Loucy (cell line): ENCODE data around the gene SLC28A1.

Source experiments
- H2AFZ ChIP-seq: fragments of 200-600 bp; sonication (generic); 2 replicates; pipeline ENCODE4 v1.6.0; 2016; ENCODE audit warnings: antibody characterized with exemption, mild to moderate bottlenecking, low read length, moderate library complexity
- H3F3A ChIP-seq: fragments of 200-600 bp; 2 replicates; pipeline ENCODE4 v1.6.0; 2016; ENCODE audit warnings: antibody characterized with exemption, low read depth, mild to moderate bottlenecking
- H3K27me3 ChIP-seq: fragments of 200-600 bp; sonication (generic); 2 replicates; pipeline ENCODE4 v1.6.1; 2014; ENCODE audit warnings: low read length, mild to moderate bottlenecking; ENCODE audit not compliant: insufficient read depth, poor library complexity, severe bottlenecking
- H3K36me3 ChIP-seq: fragments of 200-600 bp; sonication (generic); 2 replicates; pipeline ENCODE4 v1.6.1; 2016; ENCODE audit warnings: low read length; ENCODE audit not compliant: insufficient read depth
- H3K4me1 ChIP-seq: fragments of 200-600 bp; sonication (generic); 2 replicates; pipeline ENCODE4 v1.5.1; 2014; ENCODE audit warnings: low read length, mild to moderate bottlenecking; ENCODE audit not compliant: insufficient read depth, poor library complexity, severe bottlenecking
- H3K4me2 ChIP-seq: fragments of 200-600 bp; sonication (generic); 2 replicates; pipeline ENCODE4 v1.6.0; 2014; ENCODE audit warnings: antibody characterized with exemption, low read length, low read depth, mild to moderate bottlenecking; ENCODE audit not compliant: poor library complexity, severe bottlenecking
- H3K4me3 ChIP-seq: fragments of 200-600 bp; sonication (generic); 2 replicates; pipeline ENCODE4 v1.5.1; 2014; ENCODE audit warnings: low read length, mild to moderate bottlenecking, mixed read lengths; ENCODE audit not compliant: poor library complexity, severe bottlenecking
- H3K79me2 ChIP-seq: fragments of 200-600 bp; sonication (generic); 2 replicates; pipeline ENCODE4 v1.6.1; 2014; ENCODE audit warnings: low read length; ENCODE audit not compliant: insufficient read depth
- H3K9ac ChIP-seq: fragments of 200-600 bp; sonication (generic); 2 replicates; pipeline ENCODE4 v1.6.0; 2014; ENCODE audit warnings: mild to moderate bottlenecking, low read depth, low read length, moderate library complexity; ENCODE audit not compliant: poor library complexity, severe bottlenecking
- H3K9me2 ChIP-seq: fragments of 200-600 bp; sonication (generic); replicated peaks from 2 replicates; pipeline ENCODE4 v1.6.1; 2016; ENCODE audit warnings: low read depth, low read length, mixed read lengths
- H3K9me3 ChIP-seq: fragments of 200-600 bp; sonication (generic); 2 replicates; pipeline ENCODE4 v1.6.1; 2014; ENCODE audit warnings: mild to moderate bottlenecking, antibody characterized with exemption, low read length, low read depth; ENCODE audit not compliant: insufficient read depth
- H4K20me1 ChIP-seq: fragments of 200-600 bp; sonication (generic); 2 replicates; pipeline ENCODE4 v1.6.0; 2014; ENCODE audit warnings: antibody characterized with exemption, low read length, mild to moderate bottlenecking; ENCODE audit not compliant: insufficient read depth, poor library complexity, severe bottlenecking
- EZH2phosphoT487 ChIP-seq: fragments of 200-600 bp; IDR thresholded peaks from 2 replicates; pipeline ENCODE4 v1.6.1; 2018; ENCODE audit warnings: antibody characterized with exemption, mild to moderate bottlenecking, moderate library complexity, borderline replicate concordance
- TF ChIP-seq, protein P1 (sequence below): fragments of 200-600 bp; sonication (generic); conservative IDR thresholded peaks from 2 replicates; pipeline ENCODE4 v1.5.1; 2014; ENCODE audit warnings: mild to moderate bottlenecking, antibody characterized with exemption, low read length

The SLC28A1 gene

DNA sequence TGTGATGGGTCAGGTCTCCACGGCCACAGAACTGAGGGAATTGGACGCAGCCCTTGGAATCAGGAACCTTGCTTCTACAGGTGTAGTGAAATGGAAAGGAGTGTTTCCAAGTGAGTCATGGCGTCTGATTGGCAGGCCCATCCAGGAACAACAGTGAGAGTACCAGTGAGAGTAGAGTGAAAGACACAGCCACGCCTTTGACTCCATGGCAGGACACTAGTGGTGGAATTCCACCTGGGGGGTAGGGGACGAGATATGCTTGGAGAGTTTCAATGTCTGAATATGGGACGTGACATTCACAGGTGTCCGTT is 3.0 kb upstream of the SLC28A1 start:
- Histone ChIP-seq H3K9me3 (no peaks in the 10 kb centered on the region), H3K4me1 (no peaks in the 10 kb centered on the region), H3K4me3 (no peak overlapping the region), H3K27me3 (no peaks in the 10 kb centered on the region), H3K79me2 (no peaks in the 10 kb centered on the region), H3F3A (no peaks in the 10 kb centered on the region), H3K9me2 (no peaks in the 10 kb centered on the region), H3K36me3 (no peaks in the 10 kb centered on the region), H2AFZ (no peak overlapping the region), H3K9ac (no peak overlapping the region), H4K20me1 (no peaks in the 10 kb centered on the region), H3K4me2 (no peak overlapping the region)
- TF ChIP-seq, protein P1, sequence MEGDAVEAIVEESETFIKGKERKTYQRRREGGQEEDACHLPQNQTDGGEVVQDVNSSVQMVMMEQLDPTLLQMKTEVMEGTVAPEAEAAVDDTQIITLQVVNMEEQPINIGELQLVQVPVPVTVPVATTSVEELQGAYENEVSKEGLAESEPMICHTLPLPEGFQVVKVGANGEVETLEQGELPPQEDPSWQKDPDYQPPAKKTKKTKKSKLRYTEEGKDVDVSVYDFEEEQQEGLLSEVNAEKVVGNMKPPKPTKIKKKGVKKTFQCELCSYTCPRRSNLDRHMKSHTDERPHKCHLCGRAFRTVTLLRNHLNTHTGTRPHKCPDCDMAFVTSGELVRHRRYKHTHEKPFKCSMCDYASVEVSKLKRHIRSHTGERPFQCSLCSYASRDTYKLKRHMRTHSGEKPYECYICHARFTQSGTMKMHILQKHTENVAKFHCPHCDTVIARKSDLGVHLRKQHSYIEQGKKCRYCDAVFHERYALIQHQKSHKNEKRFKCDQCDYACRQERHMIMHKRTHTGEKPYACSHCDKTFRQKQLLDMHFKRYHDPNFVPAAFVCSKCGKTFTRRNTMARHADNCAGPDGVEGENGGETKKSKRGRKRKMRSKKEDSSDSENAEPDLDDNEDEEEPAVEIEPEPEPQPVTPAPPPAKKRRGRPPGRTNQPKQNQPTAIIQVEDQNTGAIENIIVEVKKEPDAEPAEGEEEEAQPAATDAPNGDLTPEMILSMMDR, result no peak
- TF ChIP-seq EZH2phosphoT487, result no peak

DNA sequence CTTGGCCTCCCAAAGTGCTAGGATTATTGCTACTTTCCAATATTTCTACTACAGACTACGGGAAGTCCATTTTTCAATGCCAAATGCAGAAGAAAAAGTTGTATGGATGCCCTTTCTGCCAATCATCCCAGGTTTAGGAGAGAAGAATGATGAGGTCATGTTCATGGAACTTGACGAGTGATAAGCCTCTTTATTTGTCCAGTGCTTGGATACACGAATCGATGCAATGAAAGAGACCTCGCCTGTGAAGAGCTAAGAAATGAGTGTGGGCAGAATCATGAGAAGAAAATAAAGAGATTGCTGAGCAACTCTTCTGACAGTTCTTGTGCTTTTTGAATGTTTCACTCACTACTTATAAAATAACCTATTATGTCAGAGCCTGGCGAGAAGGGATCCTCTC is 996 bp upstream of the SLC28A1 start:
- TF ChIP-seq EZH2phosphoT487, result no peak
- TF ChIP-seq, protein P1, result no peak
- no peak overlapping the region for H3K4me2 ChIP-seq

DNA sequence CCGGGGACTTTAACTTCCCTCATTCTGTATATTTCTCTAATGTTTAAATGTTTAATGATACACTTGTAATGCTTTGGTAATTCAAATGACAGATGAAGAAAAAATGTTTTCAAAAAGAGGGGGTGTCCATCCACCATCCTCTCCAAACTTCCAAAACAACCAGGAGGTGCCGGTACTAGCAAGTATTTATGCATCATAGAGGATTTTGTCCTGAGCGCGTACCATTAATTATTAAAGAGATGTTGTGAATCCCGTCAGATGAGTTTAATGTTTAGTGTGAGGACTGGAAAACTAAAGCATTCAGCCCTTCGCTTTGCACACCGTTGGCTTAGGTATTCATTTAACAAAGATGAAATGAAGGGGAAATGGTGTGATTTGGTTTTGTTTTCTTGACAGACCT is 1.3 kb downstream of the SLC28A1 start:
- Histone ChIP-seq H3F3A (no peaks in the 10 kb centered on the region), H3K9me3 (no peaks in the 10 kb centered on the region), H2AFZ (no peak overlapping the region), H3K4me2 (no peak overlapping the region), H3K27me3 (no peaks in the 10 kb centered on the region), H3K9me2 (no peaks in the 10 kb centered on the region), H3K79me2 (no peaks in the 10 kb centered on the region), H3K4me1 (no peaks in the 10 kb centered on the region), H3K36me3 (no peaks in the 10 kb centered on the region), H3K9ac (no peak overlapping the region), H4K20me1 (no peaks in the 10 kb centered on the region), H3K4me3 (no peak overlapping the region)
- no peak for TF ChIP-seq EZH2phosphoT487
- TF ChIP-seq, protein P1, result no peak

More for the DNA sequence above, 996 bp upstream of the SLC28A1 start:
- no peak overlapping the region for H3K9ac ChIP-seq
- no peaks in the 10 kb centered on the region for H3K27me3 ChIP-seq
- H3F3A ChIP-seq, result no peaks in the 10 kb centered on the region
- H2AFZ ChIP-seq, result no peak overlapping the region
- no peak overlapping the region for H3K4me3 ChIP-seq
- no peaks in the 10 kb centered on the region for H3K36me3 ChIP-seq
- no peaks in the 10 kb centered on the region for H3K79me2 ChIP-seq
- H3K4me1 ChIP-seq, result no peaks in the 10 kb centered on the region
- H3K9me3 ChIP-seq, result no peaks in the 10 kb centered on the region
- no peaks in the 10 kb centered on the region for H3K9me2 ChIP-seq
- H4K20me1 ChIP-seq, result no peaks in the 10 kb centered on the region
